IMR-90 (cell line): ENCODE data around the gene ATP5PB. TPM values are rescaled to one million over a fixed set of nuclear protein-coding genes. Genes with fewer than 3 reads are reported as not detected.

Experiments
- ATAC-seq: fragments of 200-7000 bp; cut with Tn5 transposase; 2 replicates; pipeline ENCODE4 v1.9.1; 2020; ENCODE audit warnings: low read depth, mild to moderate bottlenecking, moderate library complexity
- BruUV-seq: library from RNA; stranded (reverse); fragments of 400-500 nt; replicated peaks from 2 replicates; lab custom pipeline; 2021; lab: Mats Ljungman, UMichigan
- CTCF ChIA-PET: fragments of 300-600 bp; formaldehyde crosslinking; extraction: SDS; loops from one replicate; lab custom pipeline; 2021; ENCODE audit warnings: antibody characterized with exemption; lab: Yijun Ruan, JAX
- POLR2A ChIA-PET: fragments of 300-600 bp; sonication (Branson Sonifier 250); formaldehyde crosslinking; loops from one replicate; lab custom pipeline; 2022; ENCODE audit warnings: antibody characterized with exemption; ENCODE audit not compliant: unreplicated experiment; lab: Charles Lee
- DNase-seq: peaks from one replicate; pipeline ENCODE4 v3.0.0; 2013
- H2AFZ ChIP-seq: replicated peaks from 2 replicates; pipeline ENCODE3; 2013; ENCODE audit warnings: low read length, mild to moderate bottlenecking; ENCODE audit not compliant: poor library complexity
- H2AK5ac ChIP-seq: 2 replicates; pipeline ENCODE4 v1.6.1; 2013; ENCODE audit warnings: low read depth, low read length, inconsistent platforms
- H2AK9ac ChIP-seq: replicated peaks from 2 replicates; pipeline ENCODE3; 2013; ENCODE audit warnings: mild to moderate bottlenecking, low read depth, low read length, moderate library complexity; ENCODE audit not compliant: poor library complexity
- H2BK120ac ChIP-seq: 2 replicates; pipeline ENCODE4 v1.6.1; 2013; ENCODE audit warnings: low read depth, low read length, inconsistent platforms
- H2BK15ac ChIP-seq: 3 replicates; pipeline ENCODE4 v1.6.1; 2013; ENCODE audit warnings: low read depth, low read length, inconsistent platforms
- H2BK20ac ChIP-seq: 2 replicates; pipeline ENCODE4 v1.6.1; 2013; ENCODE audit warnings: low read depth, mild to moderate bottlenecking, inconsistent platforms, low read length, moderate library complexity
- H2BK5ac ChIP-seq: 2 replicates; pipeline ENCODE4 v1.6.1; 2013; ENCODE audit warnings: mild to moderate bottlenecking, low read depth, low read length, inconsistent platforms; ENCODE audit not compliant: poor library complexity, severe bottlenecking
- H3K14ac ChIP-seq: replicated peaks from 2 replicates; pipeline ENCODE4 v1.6.1; 2013; ENCODE audit warnings: low read depth, low read length, inconsistent platforms
- H3K18ac ChIP-seq: 2 replicates; pipeline ENCODE4 v1.6.1; 2013; ENCODE audit warnings: low read depth, low read length, control low read depth
- H3K23ac ChIP-seq: 2 replicates; pipeline ENCODE4 v1.6.1; 2013; ENCODE audit warnings: low read depth, low read length, inconsistent platforms
- H3K27ac ChIP-seq: 2 replicates; pipeline ENCODE4 v1.5.1; 2013; ENCODE audit warnings: mild to moderate bottlenecking, control low read depth, low read length; ENCODE audit not compliant: insufficient read depth
- H3K27me3 ChIP-seq: 2 replicates; pipeline ENCODE4 v1.6.1; 2013; ENCODE audit warnings: low read length; ENCODE audit not compliant: control insufficient read depth, insufficient read depth
- H3K36me3 ChIP-seq: 2 replicates; pipeline ENCODE4 v1.6.1; 2013; ENCODE audit warnings: low read length, mixed read lengths; ENCODE audit not compliant: control insufficient read depth, insufficient read depth
- H3K4ac ChIP-seq: 2 replicates; pipeline ENCODE4 v1.6.1; 2013; ENCODE audit warnings: low read depth, low read length, inconsistent platforms
- H3K4me1 ChIP-seq: 2 replicates; pipeline ENCODE4 v1.6.1; 2013; ENCODE audit warnings: low read length, mixed read lengths; ENCODE audit not compliant: control insufficient read depth, insufficient read depth
- H3K4me2 ChIP-seq: 2 replicates; pipeline ENCODE4 v1.6.1; 2013; ENCODE audit warnings: low read depth, mild to moderate bottlenecking, control low read depth, low read length, moderate library complexity
- H3K4me3 ChIP-seq: 2 replicates; pipeline ENCODE4 v1.5.1; 2013; ENCODE audit warnings: low read depth, mild to moderate bottlenecking, control low read depth, low read length, moderate library complexity; ENCODE audit not compliant: insufficient read depth
- H3K56ac ChIP-seq: 2 replicates; pipeline ENCODE4 v1.6.1; 2013; ENCODE audit warnings: low read length, inconsistent platforms; ENCODE audit not compliant: insufficient read depth; ENCODE audit errors: extremely low read depth
- H3K79me1 ChIP-seq, 2 experiments: 2 replicates each; pipeline ENCODE4 v1.6.1; 2013; ENCODE audit warnings: low read length in 2 of 2, inconsistent platforms in 1 of 2, low read depth in 1 of 2
- H3K9ac ChIP-seq: 2 replicates; pipeline ENCODE4 v1.6.1; 2013; ENCODE audit warnings: low read depth, low read length, control low read depth
- H3K9me1 ChIP-seq: 2 replicates; pipeline ENCODE4 v1.6.1; 2013; ENCODE audit warnings: low read length, inconsistent platforms; ENCODE audit not compliant: insufficient read depth
- H3K9me3 ChIP-seq: 2 replicates; pipeline ENCODE4 v1.6.1; 2013; ENCODE audit warnings: low read length; ENCODE audit not compliant: control insufficient read depth, insufficient read depth
- H4K20me1 ChIP-seq: 2 replicates; pipeline ENCODE4 v1.6.1; 2013; ENCODE audit warnings: low read length, inconsistent platforms; ENCODE audit not compliant: insufficient read depth
- H4K5ac ChIP-seq: 2 replicates; pipeline ENCODE4 v1.6.1; 2013; ENCODE audit warnings: mild to moderate bottlenecking, low read depth, low read length, control low read depth
- H4K8ac ChIP-seq, 2 experiments: 2 replicates each; pipeline ENCODE4 v1.6.1; 2013; ENCODE audit warnings: low read depth in 2 of 2, low read length in 2 of 2, control low read depth in 1 of 2, inconsistent platforms in 1 of 2
- H4K91ac ChIP-seq: 2 replicates; pipeline ENCODE4 v1.6.1; 2013; ENCODE audit warnings: low read depth, low read length, inconsistent platforms; ENCODE audit not compliant: insufficient read depth
- CHD1 ChIP-seq: IDR thresholded peaks from 2 replicates; pipeline ENCODE4 v1.6.1; 2012; ENCODE audit warnings: low read depth, low read length, improper control_type of control experiment
- ELK1 ChIP-seq: fragments of 150-350 bp; IDR thresholded peaks from 2 replicates; pipeline ENCODE4 v1.6.1; 2016; ENCODE audit warnings: low read depth, mild to moderate bottlenecking, low read length, moderate library complexity, borderline replicate concordance
- MAFK ChIP-seq: IDR thresholded peaks from 2 replicates; pipeline ENCODE4 v1.6.1; 2012; ENCODE audit warnings: low read depth, low read length, improper control_type of control experiment
- MAZ ChIP-seq: IDR thresholded peaks from 2 replicates; pipeline ENCODE4 v1.6.1; 2012; ENCODE audit warnings: low read depth, mild to moderate bottlenecking, low read length, improper control_type of control experiment, moderate library complexity, borderline replicate concordance
- MXI1 ChIP-seq: IDR thresholded peaks from 2 replicates; pipeline ENCODE4 v1.6.1; 2012; ENCODE audit warnings: low read depth, mild to moderate bottlenecking, low read length, moderate library complexity, borderline replicate concordance
- POLR2A ChIP-seq: IDR thresholded peaks from 2 replicates; pipeline ENCODE4 v1.6.1; 2012; ENCODE audit warnings: mild to moderate bottlenecking, low read depth, low read length
- RFX5 ChIP-seq: IDR thresholded peaks from 2 replicates; pipeline ENCODE4 v1.8.0; 2012; ENCODE audit warnings: low read depth, mild to moderate bottlenecking, low read length, moderate library complexity
- SMC3 ChIP-seq: fragments of 150-350 bp; IDR thresholded peaks from 2 replicates; pipeline ENCODE4 v1.6.1; 2016; ENCODE audit warnings: low read depth, mild to moderate bottlenecking, antibody characterized with exemption, low read length, moderate library complexity
- USF2 ChIP-seq: fragments of 150-350 bp; IDR thresholded peaks from 2 replicates; pipeline ENCODE4 v1.6.1; 2017; ENCODE audit warnings: mild to moderate bottlenecking, antibody characterized with exemption, low read length, low read depth
- WGBS, 2 experiments: methylation state at CpG; one replicate each; pipeline versions ENCODE4 v1.1.5 to v1.1.7; 2013; ENCODE audit warnings: missing lambda C conversion rate in 2 of 2; ENCODE audit not compliant: insufficient read length in 1 of 2; ENCODE audit errors: extremely low coverage in 2 of 2; 5-methylcytosine and 5-hydroxymethylcytosine counted together
- dilution Hi-C: fragments of 300-500 bp; cut with HindIII; formaldehyde crosslinking; loops from one replicate; pipeline ENCODE4 v1.14.3; 2018; ENCODE audit warnings: low sequenced_read_pairs; ENCODE audit not compliant: unreplicated experiment
- in situ Hi-C: fragments of 300-500 bp; cut with MboI; formaldehyde crosslinking; loops from 3 replicates; pipeline ENCODE4 v1.14.3; 2019; ENCODE audit warnings: low sequenced_read_pairs, inconsistent platforms, mixed read lengths
- intact Hi-C: fragments of 100-400 bp; cut with micrococcal nuclease; formaldehyde crosslinking; loops from 2 replicates; pipeline ENCODE4 v1.10.0; 2022
- polyA plus RNA-seq, 3 experiments: library from polyadenylated mRNA; depleted of rRNA; stranded (reverse); fragments of >200 nt; gene quantifications; 2 replicates each; pipeline ENCODE4 v1.2.3, GENCODE V29; 2012; ENCODE audit warnings: low replicate concordance in 1 of 3
- total RNA-seq: library from RNA; depleted of rRNA; stranded (reverse); fragments of >200 nt; gene quantifications from 2 replicates; pipeline ENCODE4 v1.2.3, GENCODE V29; 2012

The ATP5PB gene
- total and polyA plus RNA-seq, 2 of the 4 experiments (the other 2 are of a cell fraction): 234 to 301 TPM

GRCh38 chr1:111446967-111447892 lies 2.0 kb upstream of the ATP5PB start (continued):
- TF ChIP-seq RFX5: no peak
- TF ChIP-seq MAZ: no peak

GRCh38 chr1:111448482-111448917 lies 764 bp upstream of the ATP5PB start:
- WGBS, 2 experiments: 1% methylated on average over 11 of the region's 25 CpGs; no CpG with 5 or more reads in 1 of the 2 experiments
- POLR2A ChIA-PET: interaction anchor here (0.6 to 1.0 kb wide), 2 partner anchors 12 to 55 kb away, joined by 3 read pairs; no protein-coding TSS in a partner anchor
- intact Hi-C loops: no loop called here

More at GRCh38 chr1:111448482-111448917, 764 bp upstream of the ATP5PB start:
- Histone ChIP-seq H4K20me1 (no peaks in the 10 kb centered on the region; the same call in 1 of the 2 replicates), H3K23ac (peak overlapping the region; percentile 81), H3K36me3 (peaks cover 10% of the 10 kb centered on the region), H3K79me1 (peaks cover 57 to 68% of the 10 kb centered on the region in 2 experiments), H3K4me2 (peak overlapping the region; percentile 98), H3K18ac (no peak overlapping the region), H2AK9ac (peak overlapping the region; percentile 82), H3K4me3 (peak overlapping the region; percentile 76), H2AK5ac (peak overlapping the region; percentile 47), H4K8ac (peak overlapping the region in 1 of 2 experiments; percentile 62), H3K4ac (peak overlapping the region; percentile 70), H3K9me1 (peaks cover 3% of the 10 kb centered on the region), H3K4me1 (peaks cover 2% of the 10 kb centered on the region), H3K9ac (peak overlapping the region; percentile 64), H2BK120ac (no peak overlapping the region), H3K14ac (peak overlapping the region; percentile 65), H3K56ac (0 out of 2 replicates have a peak overlapping the region, but pooled peaks have one; percentile 1), H3K27me3 (no peaks in the 10 kb centered on the region), H4K91ac (0 out of 2 replicates have a peak overlapping the region, but pooled peaks have one; percentile 30), H2BK20ac (no peak overlapping the region), H2BK5ac (peak overlapping the region; percentile 14), H4K5ac (0 out of 2 replicates have a peak overlapping the region, but pooled peaks have one; percentile 3), H2AFZ (peak overlapping the region; percentile 89), H3K27ac (peak overlapping the region; percentile 46), H2BK15ac (no peak overlapping the region), H3K9me3 (no peaks in the 10 kb centered on the region)
- DNase-seq: peak; percentile 12
- no TSS peak for BruUV-seq
- peak; percentile 3 for ATAC-seq
- TF ChIP-seq CHD1 (no peak), MAZ (0 out of 2 replicates have a peak, but pooled peaks have one; percentile 7), MAFK (no peak), SMC3 (no peak), USF2 (no peak), MXI1 (no peak), ELK1 (no peak), POLR2A (peak; percentile 3; the same call in 1 of the 2 replicates)
- in situ Hi-C loops (no loop called here), dilution Hi-C loops (no loop called here)
- CTCF ChIA-PET: interaction anchor here (1.2 kb wide), 1 partner anchor 29 kb away, joined by 6 read pairs; no protein-coding TSS in a partner anchor
